ENCODE measurements around the gene ELAC2.

Gene ELAC2

DNA sequence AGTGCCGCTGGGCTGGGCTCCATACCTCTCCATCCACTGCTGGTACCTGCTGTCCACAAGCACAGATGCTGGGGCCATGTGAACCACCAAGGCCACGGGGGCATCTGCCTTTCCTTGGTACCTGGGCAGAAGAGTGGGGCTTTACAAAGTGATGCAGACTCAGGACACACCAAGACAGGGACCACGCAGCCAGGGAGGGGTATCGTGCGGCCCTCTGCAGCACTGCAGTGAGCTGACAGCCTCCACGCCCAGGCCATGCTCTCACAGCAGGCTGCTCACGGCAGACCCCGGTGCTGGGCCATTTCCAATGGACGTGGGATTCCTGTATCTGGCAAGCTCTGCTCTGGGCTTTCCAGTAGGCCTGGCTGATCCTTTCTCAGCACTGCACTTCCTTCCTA, 14.4 kb downstream of the ELAC2 start:
- DNase-seq (ENCODE audit: low spot score) = no peak
- TF ChIP-seq, protein P1, sequence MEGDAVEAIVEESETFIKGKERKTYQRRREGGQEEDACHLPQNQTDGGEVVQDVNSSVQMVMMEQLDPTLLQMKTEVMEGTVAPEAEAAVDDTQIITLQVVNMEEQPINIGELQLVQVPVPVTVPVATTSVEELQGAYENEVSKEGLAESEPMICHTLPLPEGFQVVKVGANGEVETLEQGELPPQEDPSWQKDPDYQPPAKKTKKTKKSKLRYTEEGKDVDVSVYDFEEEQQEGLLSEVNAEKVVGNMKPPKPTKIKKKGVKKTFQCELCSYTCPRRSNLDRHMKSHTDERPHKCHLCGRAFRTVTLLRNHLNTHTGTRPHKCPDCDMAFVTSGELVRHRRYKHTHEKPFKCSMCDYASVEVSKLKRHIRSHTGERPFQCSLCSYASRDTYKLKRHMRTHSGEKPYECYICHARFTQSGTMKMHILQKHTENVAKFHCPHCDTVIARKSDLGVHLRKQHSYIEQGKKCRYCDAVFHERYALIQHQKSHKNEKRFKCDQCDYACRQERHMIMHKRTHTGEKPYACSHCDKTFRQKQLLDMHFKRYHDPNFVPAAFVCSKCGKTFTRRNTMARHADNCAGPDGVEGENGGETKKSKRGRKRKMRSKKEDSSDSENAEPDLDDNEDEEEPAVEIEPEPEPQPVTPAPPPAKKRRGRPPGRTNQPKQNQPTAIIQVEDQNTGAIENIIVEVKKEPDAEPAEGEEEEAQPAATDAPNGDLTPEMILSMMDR (IDR thresholded peaks at IDR 0.05; ENCODE audit: extremely low read depth, missing control alignments) = no peak

DNA sequence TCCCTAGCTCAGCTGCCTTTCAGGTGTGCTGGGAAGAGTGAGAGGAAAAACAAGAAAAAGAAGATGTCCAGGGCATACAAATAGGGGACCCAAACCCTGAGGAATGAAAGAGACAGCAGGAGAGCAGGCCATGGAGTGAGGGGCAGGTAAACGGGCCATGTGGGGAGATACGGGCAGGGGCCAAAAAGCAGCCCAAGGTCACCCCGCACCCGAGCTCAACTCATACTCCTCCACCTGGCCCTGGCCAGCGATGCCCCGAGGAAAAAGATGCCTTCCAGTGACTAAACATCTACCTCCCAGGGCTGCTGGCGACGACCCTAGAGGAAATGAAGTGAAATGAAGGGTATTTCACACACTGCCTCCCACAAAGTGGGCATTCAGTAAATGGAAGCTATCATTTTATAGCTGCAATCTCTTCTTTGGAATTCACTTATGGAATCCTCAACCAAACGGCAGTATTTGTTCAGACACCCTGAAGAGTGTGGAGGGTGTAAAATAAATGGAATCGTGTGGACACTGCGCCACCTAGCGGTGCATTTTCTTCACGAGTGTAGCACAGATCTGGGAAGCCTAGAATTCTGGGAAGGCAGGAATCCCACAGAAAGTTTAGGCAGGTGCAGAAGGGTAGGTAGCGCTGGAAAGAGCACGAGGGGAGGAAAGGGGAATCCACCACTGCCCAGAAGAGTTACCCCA, 14.9 kb downstream of the ELAC2 start:
- TF ChIP-seq, protein P1 (IDR thresholded peaks at IDR 0.05; ENCODE audit: extremely low read depth, missing control alignments) = peak; percentile 72
- DNase-seq (ENCODE audit: low spot score) = peak; percentile 59

DNA sequence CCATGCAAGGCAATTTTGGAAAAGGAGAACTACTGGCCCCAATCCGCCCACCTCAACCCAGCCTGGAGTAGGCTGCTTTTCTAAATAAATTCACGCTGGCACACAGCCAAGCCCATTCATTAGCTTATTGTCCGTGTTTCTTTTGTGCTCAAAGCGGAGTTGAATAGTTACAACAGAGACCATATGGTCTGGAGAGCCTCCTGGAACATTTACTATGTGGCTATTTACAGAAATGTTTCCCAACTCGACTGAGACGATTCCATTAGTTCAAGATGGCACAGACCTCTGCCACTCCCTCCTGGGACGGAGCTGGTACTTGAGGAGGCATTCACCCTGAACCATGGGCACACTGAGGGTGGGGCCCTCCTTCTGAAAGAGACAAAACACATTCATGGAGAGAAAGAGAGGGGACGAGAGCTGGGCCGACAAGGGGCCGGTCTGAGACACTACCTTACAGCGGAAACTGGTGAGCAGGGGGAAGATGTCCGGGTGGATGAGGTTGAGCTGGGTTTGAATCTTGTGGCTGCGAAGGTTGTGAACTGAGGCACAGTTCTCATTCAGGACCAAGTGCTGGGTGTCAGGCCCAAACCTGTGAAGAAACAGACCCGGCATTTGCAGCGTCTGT, 15.7 kb downstream of the ELAC2 start:
- no peak for DNase-seq (ENCODE audit: low spot score)
- TF ChIP-seq, protein P1 (IDR thresholded peaks at IDR 0.05; ENCODE audit: extremely low read depth, missing control alignments) = no peak

DNA sequence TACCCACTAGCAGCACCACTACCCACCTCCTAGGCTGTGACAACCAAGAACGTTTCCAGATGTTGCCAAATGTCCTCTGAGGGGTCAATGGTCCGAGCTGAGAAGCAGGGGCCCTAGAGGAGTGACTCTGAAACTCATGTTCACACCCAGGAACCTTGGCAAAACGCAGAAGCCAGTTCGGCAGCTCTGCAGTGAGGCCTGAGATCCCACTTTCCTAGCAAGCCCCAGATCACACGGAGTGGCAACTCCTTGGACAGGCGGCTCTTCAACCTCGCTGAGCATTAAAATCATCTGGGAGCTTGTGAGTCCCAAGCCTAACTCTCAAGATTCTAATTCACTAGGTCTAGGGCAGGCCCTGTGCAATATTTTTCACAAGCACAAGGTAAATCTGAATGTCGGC, 17.3 kb downstream of the ELAC2 start:
- DNase-seq (ENCODE audit: low spot score) = no peak
- TF ChIP-seq, protein P1 (IDR thresholded peaks at IDR 0.05; ENCODE audit: extremely low read depth, missing control alignments) = no peak

DNA sequence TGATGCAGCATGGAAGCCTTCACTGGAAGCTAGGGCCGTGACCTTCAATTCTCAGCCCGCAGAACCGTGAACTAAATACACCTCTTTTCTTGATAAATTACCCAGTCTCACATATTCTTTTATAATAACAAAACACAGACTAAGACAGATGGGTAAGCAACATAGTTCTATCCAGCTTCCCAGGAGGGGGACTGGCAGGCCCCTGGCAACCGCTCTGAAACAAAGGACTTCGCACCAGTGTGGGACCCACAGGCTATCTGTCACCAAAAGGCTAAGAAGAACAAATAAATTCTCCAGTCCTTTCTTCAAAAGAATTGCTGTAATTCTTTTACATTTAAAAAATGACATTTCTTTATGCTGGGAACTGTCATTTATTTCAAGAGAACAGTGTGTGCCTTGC, 19.0 kb downstream of the ELAC2 start:
- TF ChIP-seq, protein P1 (IDR thresholded peaks at IDR 0.05; ENCODE audit: extremely low read depth, missing control alignments) = no peak
- no peak for DNase-seq (ENCODE audit: low spot score)

DNA sequence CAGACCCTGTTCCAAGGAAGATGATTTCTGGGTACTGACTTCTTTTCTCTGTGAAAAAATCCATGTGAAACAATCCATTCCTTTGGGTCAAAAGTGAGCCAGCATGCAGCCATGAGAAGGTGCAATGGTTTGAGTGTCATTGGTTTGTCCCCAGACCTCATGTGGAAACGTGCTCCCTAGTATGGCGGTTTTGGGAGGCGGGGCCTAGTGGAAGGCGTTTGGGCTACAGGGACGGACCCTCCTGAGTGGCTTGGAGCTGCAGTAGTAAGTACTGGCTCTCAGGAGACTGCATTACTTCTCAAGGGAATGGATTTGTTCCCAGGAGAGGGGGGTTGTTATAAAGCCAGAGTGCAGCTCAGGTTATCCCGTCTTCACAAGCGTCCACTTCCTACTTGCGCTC, 19.4 kb downstream of the ELAC2 start:
- DNase-seq (ENCODE audit: low spot score) = no peak
- TF ChIP-seq, protein P1 (IDR thresholded peaks at IDR 0.05; ENCODE audit: extremely low read depth, missing control alignments) = no peak

DNA sequence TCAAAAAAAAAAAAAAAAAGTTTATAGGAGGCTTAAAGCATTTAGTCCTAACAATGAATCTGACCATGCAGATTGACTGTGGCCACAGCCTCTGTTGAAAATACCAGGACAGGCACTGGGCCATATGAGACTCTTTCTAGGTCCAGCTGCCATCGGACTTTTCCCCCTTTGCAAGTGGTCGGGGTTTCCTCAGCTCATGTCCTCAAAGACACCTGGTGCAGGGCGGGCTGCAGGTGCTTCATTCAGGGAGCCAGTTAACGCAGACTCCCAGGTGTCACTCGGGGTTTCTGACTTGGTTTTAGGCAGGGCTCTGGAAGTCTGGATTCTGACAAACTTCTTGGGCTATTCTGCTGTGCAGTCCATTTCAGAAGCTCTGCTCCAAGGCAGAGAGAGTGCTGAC, 20.9 kb downstream of the ELAC2 start:
- TF ChIP-seq, protein P1 (IDR thresholded peaks at IDR 0.05; ENCODE audit: extremely low read depth, missing control alignments) = no peak

More for the DNA sequence above, 20.9 kb downstream of the ELAC2 start:
- DNase-seq (ENCODE audit: low spot score) = no peak
